Measurements from ENCODE around the gene DNAH9. TPM values are rescaled to one million over a fixed set of nuclear protein-coding genes. Genes with fewer than 3 reads are reported as not detected.

Gene DNAH9
- total and polyA plus RNA-seq, 11 donors = 0.07 to 2.3 (median 0.49) TPM; not detected in 7

GRCh38 chr17:11898526-11899235, 300.4 kb downstream of the DNAH9 start:
- intact Hi-C loops (cut with DNase I) = no loop called here
- no peak for TF ChIP-seq POLR2A (IDR thresholded peaks at IDR 0.05)
- TF ChIP-seq CTCF (IDR thresholded peaks at IDR 0.05) = no peak
- H3K36me3 ChIP-seq = no peaks in the 10 kb centered on the region
- peaks cover 0 to 16% (median 0%) of the 10 kb centered on the region in 12 donors for H3K4me1 ChIP-seq
- H3K27me3 ChIP-seq = no peaks in the 10 kb centered on the region
- no peak overlapping the region for H3K27ac ChIP-seq
- no peaks in the 10 kb centered on the region for H3K9me3 ChIP-seq
- ATAC-seq (no peak), DNase-seq (no peak)
- H3K4me3 ChIP-seq = no peak overlapping the region
- 59 to 66% (median 63%) methylated on average over 7 of the region's 7 CpGs for WGBS, 4 donors

- no peaks in the 10 kb centered on the region for H3K36me3 ChIP-seq
- peaks cover 0 to 16% (median 0%) of the 10 kb centered on the region in 12 donors for H3K4me1 ChIP-seq
- ATAC-seq (peak in 2 of 4 donors; percentile 47 to 59), DNase-seq (peak in 1 of 5 donors; percentile 30)
- H3K27ac ChIP-seq = no peak overlapping the region
- intact Hi-C loops (cut with DNase I) = no loop called here
- H3K4me3 ChIP-seq = no peak overlapping the region
- H3K27me3 ChIP-seq = no peaks in the 10 kb centered on the region
- TF ChIP-seq POLR2A (IDR thresholded peaks at IDR 0.05) (no peak), CTCF (IDR thresholded peaks at IDR 0.05) (no peak)
- WGBS, 4 donors = 45 to 52% (median 50%) methylated on average over 4 of the region's 4 CpGs
- H3K9me3 ChIP-seq = no peaks in the 10 kb centered on the region
These were observed 301.3 kb downstream of the DNAH9 start for GRCh38 chr17:11899537-11899942.

GRCh38 chr17:11900041-11900476, 301.8 kb downstream of the DNAH9 start:
- WGBS, 4 donors = 21 to 30% (median 27%) methylated on average over 6 of the region's 6 CpGs
- Histone ChIP-seq H3K36me3 (no peaks in the 10 kb centered on the region), H3K4me1 (peaks cover 0 to 16% (median 0%) of the 10 kb centered on the region in 12 donors), H3K27me3 (no peaks in the 10 kb centered on the region), H3K27ac (no peak overlapping the region), H3K9me3 (no peaks in the 10 kb centered on the region), H3K4me3 (no peak overlapping the region)
- TF ChIP-seq POLR2A (IDR thresholded peaks at IDR 0.05) (no peak), CTCF (IDR thresholded peaks at IDR 0.05) (no peak)
- peak in 2 of 5 donors; percentile 31 to 50 for DNase-seq
- ATAC-seq = peak; percentile 42 to 84 (median 51)
- intact Hi-C loops (cut with DNase I) = no loop called here

GRCh38 chr17:11900655-11901054, 302.4 kb downstream of the DNAH9 start:
- intact Hi-C loops (cut with DNase I) = no loop called here
- no peak for ATAC-seq

More at GRCh38 chr17:11900655-11901054, 302.4 kb downstream of the DNAH9 start:
- 81 to 84% (median 82%) methylated on average over 3 of the region's 3 CpGs for WGBS, 4 donors
- Histone ChIP-seq H3K9me3 (no peaks in the 10 kb centered on the region), H3K4me3 (no peak overlapping the region), H3K27ac (no peak overlapping the region), H3K27me3 (no peaks in the 10 kb centered on the region), H3K4me1 (peaks cover 0 to 16% (median 0%) of the 10 kb centered on the region in 12 donors), H3K36me3 (no peaks in the 10 kb centered on the region)
- DNase-seq = no peak
- TF ChIP-seq CTCF (IDR thresholded peaks at IDR 0.05) = no peak
- TF ChIP-seq POLR2A (IDR thresholded peaks at IDR 0.05) = no peak
